HL-60 (cell line): Measurements from ENCODE around the gene PAOX.

Source experiments
- DNase-seq, 2 experiments: peaks; one replicate each; pipeline ENCODE4 v3.0.0-alpha.2; 2010 to 2020; ENCODE audit warnings: low read depth in 1 of 2, low spot score in 1 of 2
- H3K27ac ChIP-seq: fragments of 250-450 bp; sonication (Bioruptor Pico); replicated peaks from 2 replicates; pipeline ENCODE4 v1.5.1; 2020; ENCODE audit warnings: mild to moderate bottlenecking, moderate library complexity
- H3K27me3 ChIP-seq: fragments of 250-450 bp; sonication (Bioruptor Pico); 2 replicates; pipeline ENCODE4 v1.5.1; 2021; ENCODE audit warnings: mild to moderate bottlenecking, moderate library complexity; ENCODE audit not compliant: insufficient read depth, poor library complexity, severe bottlenecking
- H3K4me3 ChIP-seq: replicated peaks from 2 replicates; pipeline ENCODE4 v1.5.1; 2011; ENCODE audit warnings: mild to moderate bottlenecking, control low read depth, low read length; ENCODE audit not compliant: insufficient read depth
- GABPA ChIP-seq: IDR thresholded peaks from 2 replicates; pipeline ENCODE4 v1.6.1; 2012; ENCODE audit warnings: low read depth
- POLR2AphosphoS5 ChIP-seq: IDR thresholded peaks from 2 replicates; pipeline ENCODE4 v1.6.1; 2012; ENCODE audit warnings: low read depth
- SPI1 ChIP-seq: IDR thresholded peaks from 2 replicates; pipeline ENCODE4 v1.6.1; 2012; ENCODE audit warnings: low read depth, mild to moderate bottlenecking, borderline replicate concordance
- TF ChIP-seq, protein P1 (sequence below): IDR thresholded peaks from one replicate; pipeline ENCODE4 v1.5.1; 2011; ENCODE audit warnings: low read length, control low read depth, inconsistent platforms; ENCODE audit not compliant: insufficient read depth
- TF ChIP-seq, protein P2 (sequence below): IDR thresholded peaks from 2 replicates; pipeline ENCODE4 v1.6.1; 2012; ENCODE audit warnings: low read depth; ENCODE audit not compliant: insufficient replicate concordance

PAOX gene

DNA sequence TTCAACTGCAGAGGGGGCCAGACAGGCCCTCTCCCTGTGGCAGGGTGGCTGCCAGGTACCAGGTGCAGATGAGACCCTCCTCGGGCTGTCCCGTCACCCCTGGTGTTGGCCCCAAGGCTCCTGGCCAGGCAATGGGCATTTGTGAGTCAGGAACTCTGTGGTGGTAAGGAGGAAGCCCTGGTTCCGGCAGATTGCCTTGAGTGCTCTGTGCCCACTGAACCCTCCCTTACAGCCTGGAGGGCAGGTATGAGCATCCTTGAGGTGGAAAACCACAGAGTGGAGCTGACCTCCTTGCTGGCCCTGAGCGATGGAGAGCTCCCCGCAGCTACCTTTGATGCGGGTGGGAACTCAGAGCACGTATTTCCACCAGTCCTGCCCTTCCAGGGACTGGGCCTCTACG lies 2.0 kb downstream of the PAOX start:
- no peak for DNase-seq
- no peak overlapping the region for H3K27ac ChIP-seq
- peaks cover 4% of the 10 kb centered on the region for H3K27me3 ChIP-seq
- H3K4me3 ChIP-seq, result no peak overlapping the region
- TF ChIP-seq, protein P1, sequence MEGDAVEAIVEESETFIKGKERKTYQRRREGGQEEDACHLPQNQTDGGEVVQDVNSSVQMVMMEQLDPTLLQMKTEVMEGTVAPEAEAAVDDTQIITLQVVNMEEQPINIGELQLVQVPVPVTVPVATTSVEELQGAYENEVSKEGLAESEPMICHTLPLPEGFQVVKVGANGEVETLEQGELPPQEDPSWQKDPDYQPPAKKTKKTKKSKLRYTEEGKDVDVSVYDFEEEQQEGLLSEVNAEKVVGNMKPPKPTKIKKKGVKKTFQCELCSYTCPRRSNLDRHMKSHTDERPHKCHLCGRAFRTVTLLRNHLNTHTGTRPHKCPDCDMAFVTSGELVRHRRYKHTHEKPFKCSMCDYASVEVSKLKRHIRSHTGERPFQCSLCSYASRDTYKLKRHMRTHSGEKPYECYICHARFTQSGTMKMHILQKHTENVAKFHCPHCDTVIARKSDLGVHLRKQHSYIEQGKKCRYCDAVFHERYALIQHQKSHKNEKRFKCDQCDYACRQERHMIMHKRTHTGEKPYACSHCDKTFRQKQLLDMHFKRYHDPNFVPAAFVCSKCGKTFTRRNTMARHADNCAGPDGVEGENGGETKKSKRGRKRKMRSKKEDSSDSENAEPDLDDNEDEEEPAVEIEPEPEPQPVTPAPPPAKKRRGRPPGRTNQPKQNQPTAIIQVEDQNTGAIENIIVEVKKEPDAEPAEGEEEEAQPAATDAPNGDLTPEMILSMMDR, result no peak
- TF ChIP-seq GABPA (no peak), SPI1 (no peak), POLR2AphosphoS5 (no peak)
- TF ChIP-seq, protein P2, sequence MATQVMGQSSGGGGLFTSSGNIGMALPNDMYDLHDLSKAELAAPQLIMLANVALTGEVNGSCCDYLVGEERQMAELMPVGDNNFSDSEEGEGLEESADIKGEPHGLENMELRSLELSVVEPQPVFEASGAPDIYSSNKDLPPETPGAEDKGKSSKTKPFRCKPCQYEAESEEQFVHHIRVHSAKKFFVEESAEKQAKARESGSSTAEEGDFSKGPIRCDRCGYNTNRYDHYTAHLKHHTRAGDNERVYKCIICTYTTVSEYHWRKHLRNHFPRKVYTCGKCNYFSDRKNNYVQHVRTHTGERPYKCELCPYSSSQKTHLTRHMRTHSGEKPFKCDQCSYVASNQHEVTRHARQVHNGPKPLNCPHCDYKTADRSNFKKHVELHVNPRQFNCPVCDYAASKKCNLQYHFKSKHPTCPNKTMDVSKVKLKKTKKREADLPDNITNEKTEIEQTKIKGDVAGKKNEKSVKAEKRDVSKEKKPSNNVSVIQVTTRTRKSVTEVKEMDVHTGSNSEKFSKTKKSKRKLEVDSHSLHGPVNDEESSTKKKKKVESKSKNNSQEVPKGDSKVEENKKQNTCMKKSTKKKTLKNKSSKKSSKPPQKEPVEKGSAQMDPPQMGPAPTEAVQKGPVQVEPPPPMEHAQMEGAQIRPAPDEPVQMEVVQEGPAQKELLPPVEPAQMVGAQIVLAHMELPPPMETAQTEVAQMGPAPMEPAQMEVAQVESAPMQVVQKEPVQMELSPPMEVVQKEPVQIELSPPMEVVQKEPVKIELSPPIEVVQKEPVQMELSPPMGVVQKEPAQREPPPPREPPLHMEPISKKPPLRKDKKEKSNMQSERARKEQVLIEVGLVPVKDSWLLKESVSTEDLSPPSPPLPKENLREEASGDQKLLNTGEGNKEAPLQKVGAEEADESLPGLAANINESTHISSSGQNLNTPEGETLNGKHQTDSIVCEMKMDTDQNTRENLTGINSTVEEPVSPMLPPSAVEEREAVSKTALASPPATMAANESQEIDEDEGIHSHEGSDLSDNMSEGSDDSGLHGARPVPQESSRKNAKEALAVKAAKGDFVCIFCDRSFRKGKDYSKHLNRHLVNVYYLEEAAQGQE, result no peak

DNA sequence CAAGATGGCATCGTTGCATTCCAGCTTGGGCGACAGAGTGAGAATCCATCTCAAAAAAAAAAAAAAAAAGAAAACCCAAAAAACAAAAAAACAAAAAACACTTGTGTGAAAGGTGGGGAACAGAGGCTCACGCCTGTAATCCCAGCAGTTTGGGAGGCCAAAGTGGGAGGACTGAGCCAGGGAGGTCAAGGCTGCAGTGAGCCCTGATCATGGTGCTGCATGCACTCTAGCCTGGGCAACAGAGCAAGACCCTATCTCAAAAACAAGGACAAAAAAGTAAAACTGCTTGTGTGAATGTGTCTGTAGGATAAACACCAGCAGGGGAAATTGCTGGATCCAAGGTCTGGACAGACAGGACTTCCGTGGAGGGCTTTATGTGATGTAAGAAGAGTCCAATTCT lies 4.5 kb downstream of the PAOX start:
- no peak for DNase-seq
- no peak overlapping the region for H3K4me3 ChIP-seq
- TF ChIP-seq POLR2AphosphoS5 (no peak), GABPA (no peak), SPI1 (no peak)
- TF ChIP-seq, protein P2, result no peak
- TF ChIP-seq, protein P1, result no peak
- no peak overlapping the region for H3K27ac ChIP-seq
- H3K27me3 ChIP-seq, result peaks cover 4% of the 10 kb centered on the region

DNA sequence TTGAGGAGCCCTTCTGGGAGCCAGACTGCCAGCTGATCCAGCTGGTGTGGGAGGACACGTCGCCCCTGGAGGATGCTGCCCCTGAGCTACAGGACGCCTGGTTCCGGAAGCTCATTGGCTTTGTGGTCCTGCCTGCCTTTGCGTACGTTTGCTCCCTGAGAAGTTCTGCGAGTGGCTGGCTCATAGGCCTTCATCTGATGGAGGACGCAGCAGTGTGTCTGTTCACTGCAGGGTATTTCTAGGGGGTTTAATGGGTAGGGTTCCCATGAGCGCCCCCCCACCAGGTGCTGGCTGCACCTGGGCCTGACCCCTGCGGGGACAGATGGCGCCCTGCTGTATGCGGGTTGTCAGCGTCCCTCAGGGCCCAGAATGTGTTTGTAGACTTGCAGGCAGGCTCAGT lies 5.0 kb downstream of the PAOX start:
- peaks cover 4% of the 10 kb centered on the region for H3K27me3 ChIP-seq
- no peak overlapping the region for H3K4me3 ChIP-seq
- TF ChIP-seq, protein P2, result no peak
- TF ChIP-seq, protein P1, result no peak
- TF ChIP-seq SPI1 (no peak), POLR2AphosphoS5 (no peak), GABPA (no peak)
- H3K27ac ChIP-seq, result no peak overlapping the region
- DNase-seq, result no peak
